ENCODE measurements around the gene HOXA11. TPM values are rescaled to one million over a fixed set of nuclear protein-coding genes. Genes with fewer than 3 reads are reported as not detected.

HOXA11 gene
- total and polyA plus RNA-seq, 2 donors from 2014 or later = 5.2 to 5.5 TPM

- peaks cover 85% of the 10 kb centered on the region for H3K27me3 ChIP-seq (ENCODE audit: control insufficient read depth, insufficient read depth, low read length)
- no peak overlapping the region for H3K9ac ChIP-seq (ENCODE audit: low read length in 3 of 3)
- no peak for TF ChIP-seq CTCF (IDR thresholded peaks at IDR 0.05; ENCODE audit: borderline replicate concordance, extremely low read depth, insufficient read depth)
- peaks cover 0 to 7% (median 5%) of the 10 kb centered on the region in 3 donors for H3K4me1 ChIP-seq (ENCODE audit: control insufficient read depth in 2 of 3, insufficient read depth in 2 of 3, low read depth in 1 of 3, low read length in 3 of 3)
- no peaks in the 10 kb centered on the region for H3K36me3 ChIP-seq (ENCODE audit: control insufficient read depth in 2 of 3, insufficient read depth in 3 of 3, low read length in 3 of 3)
- H3K9me3 ChIP-seq (ENCODE audit: control insufficient read depth in 2 of 3, insufficient read depth in 1 of 3, low read length in 3 of 3) = peaks cover 0 to 4% (median 0%) of the 10 kb centered on the region in 3 donors
- intact Hi-C loops (cut with DNase I) = loop anchor here (10.0 kb wide), 1 partner anchor 371 kb away; no protein-coding TSS in a partner anchor
- peak in 1 of 5 donors; percentile 20 for DNase-seq
- FAIRE-seq = no peak
- no peak overlapping the region for H3K4me3 ChIP-seq (ENCODE audit: low read length in 3 of 3)
- H3K27ac ChIP-seq (ENCODE audit: low read depth in 2 of 2, low read length in 2 of 2) = no peak overlapping the region
These were observed 18.4 kb upstream of the HOXA11 start for GRCh38 chr7:27203365-27203953.

- peak in 1 of 5 donors; percentile 6 for DNase-seq
These were observed 17.8 kb upstream of the HOXA11 start for GRCh38 chr7:27202862-27203134.

GRCh38 chr7:27202018-27202861 lies 17.2 kb upstream of the HOXA11 start:
- peaks cover 88% of the 10 kb centered on the region for H3K27me3 ChIP-seq (ENCODE audit: control insufficient read depth, insufficient read depth, low read length)
- no peak for TF ChIP-seq CTCF (IDR thresholded peaks at IDR 0.05; ENCODE audit: borderline replicate concordance, extremely low read depth, insufficient read depth)
- peaks cover 0 to 4% (median 0%) of the 10 kb centered on the region in 3 donors for H3K9me3 ChIP-seq (ENCODE audit: control insufficient read depth in 2 of 3, insufficient read depth in 1 of 3, low read length in 3 of 3)
- peaks cover 0 to 7% (median 5%) of the 10 kb centered on the region in 3 donors for H3K4me1 ChIP-seq (ENCODE audit: control insufficient read depth in 2 of 3, insufficient read depth in 2 of 3, low read depth in 1 of 3, low read length in 3 of 3)
- no peak overlapping the region for H3K27ac ChIP-seq (ENCODE audit: low read depth in 2 of 2, low read length in 2 of 2)
- H3K36me3 ChIP-seq (ENCODE audit: control insufficient read depth in 2 of 3, insufficient read depth in 3 of 3, low read length in 3 of 3) = no peaks in the 10 kb centered on the region
- no peak overlapping the region for H3K4me3 ChIP-seq (ENCODE audit: low read length in 3 of 3)
- H3K9ac ChIP-seq (ENCODE audit: low read length in 3 of 3) = no peak overlapping the region
- intact Hi-C loops (cut with DNase I) = loop anchor here (10.0 kb wide), 1 partner anchor 373 kb away; no protein-coding TSS in a partner anchor
- DNase-seq = peak in 4 of 5 donors; percentile 32 to 61 (median 52)
- FAIRE-seq = no peak

More at GRCh38 chr7:27202862-27203134, 17.8 kb upstream of the HOXA11 start:
- FAIRE-seq = no peak
- Histone ChIP-seq H3K36me3 (ENCODE audit: control insufficient read depth in 2 of 3, insufficient read depth in 3 of 3, low read length in 3 of 3) (no peaks in the 10 kb centered on the region), H3K4me1 (ENCODE audit: control insufficient read depth in 2 of 3, insufficient read depth in 2 of 3, low read depth in 1 of 3, low read length in 3 of 3) (peaks cover 0 to 7% (median 5%) of the 10 kb centered on the region in 3 donors), H3K4me3 (ENCODE audit: low read length in 3 of 3) (no peak overlapping the region), H3K9me3 (ENCODE audit: control insufficient read depth in 2 of 3, insufficient read depth in 1 of 3, low read length in 3 of 3) (peaks cover 0 to 4% (median 0%) of the 10 kb centered on the region in 3 donors), H3K27ac (ENCODE audit: low read depth in 2 of 2, low read length in 2 of 2) (no peak overlapping the region), H3K9ac (ENCODE audit: low read length in 3 of 3) (no peak overlapping the region), H3K27me3 (ENCODE audit: control insufficient read depth, insufficient read depth, low read length) (peaks cover 87% of the 10 kb centered on the region)
- no peak for TF ChIP-seq CTCF (IDR thresholded peaks at IDR 0.05; ENCODE audit: borderline replicate concordance, extremely low read depth, insufficient read depth)
- intact Hi-C loops (cut with DNase I) = loop anchor here (10.0 kb wide), 1 partner anchor 372 kb away; no protein-coding TSS in a partner anchor

All from kidney (tissue), 14 donors.